HL-60 (cell line): ENCODE measurements around the gene SEH1L.

Experiments used
- DNase-seq, 2 experiments: peaks; one replicate each; pipeline ENCODE4 v3.0.0-alpha.2; 2010 to 2020; ENCODE audit warnings: low read depth in 1 of 2, low spot score in 1 of 2
- H3K27ac ChIP-seq: fragments of 250-450 bp; sonication (Bioruptor Pico); replicated peaks from 2 replicates; pipeline ENCODE4 v1.5.1; 2020; ENCODE audit warnings: mild to moderate bottlenecking, moderate library complexity
- H3K27me3 ChIP-seq: fragments of 250-450 bp; sonication (Bioruptor Pico); 2 replicates; pipeline ENCODE4 v1.5.1; 2021; ENCODE audit warnings: mild to moderate bottlenecking, moderate library complexity; ENCODE audit not compliant: insufficient read depth, poor library complexity, severe bottlenecking
- H3K4me3 ChIP-seq: replicated peaks from 2 replicates; pipeline ENCODE4 v1.5.1; 2011; ENCODE audit warnings: mild to moderate bottlenecking, control low read depth, low read length; ENCODE audit not compliant: insufficient read depth
- CTCF ChIP-seq: IDR thresholded peaks from one replicate; pipeline ENCODE4 v1.5.1; 2011; ENCODE audit warnings: low read length, control low read depth, inconsistent platforms; ENCODE audit not compliant: insufficient read depth
- GABPA ChIP-seq: IDR thresholded peaks from 2 replicates; pipeline ENCODE4 v1.6.1; 2012; ENCODE audit warnings: low read depth
- POLR2AphosphoS5 ChIP-seq: IDR thresholded peaks from 2 replicates; pipeline ENCODE4 v1.6.1; 2012; ENCODE audit warnings: low read depth
- REST ChIP-seq: IDR thresholded peaks from 2 replicates; pipeline ENCODE4 v1.6.1; 2012; ENCODE audit warnings: low read depth; ENCODE audit not compliant: insufficient replicate concordance
- SPI1 ChIP-seq: IDR thresholded peaks from 2 replicates; pipeline ENCODE4 v1.6.1; 2012; ENCODE audit warnings: low read depth, mild to moderate bottlenecking, borderline replicate concordance

The SEH1L gene

GRCh38 chr18:12939162-12939561, 8.6 kb upstream of the SEH1L start:
- no peak for DNase-seq
- H3K27me3 ChIP-seq: no peaks in the 10 kb centered on the region

GRCh38 chr18:12943215-12943614, 4.6 kb upstream of the SEH1L start:
- no peak for TF ChIP-seq GABPA
- TF ChIP-seq REST: no peak
- TF ChIP-seq SPI1: no peak
- no peak for TF ChIP-seq POLR2AphosphoS5
- no peak for TF ChIP-seq CTCF
- H3K27ac ChIP-seq: no peak overlapping the region
- H3K4me3 ChIP-seq: no peak overlapping the region
- no peak for DNase-seq
- H3K27me3 ChIP-seq: no peaks in the 10 kb centered on the region

More at GRCh38 chr18:12939162-12939561, 8.6 kb upstream of the SEH1L start:
- Histone ChIP-seq H3K4me3 (no peak overlapping the region), H3K27ac (no peak overlapping the region)
- TF ChIP-seq POLR2AphosphoS5: no peak
- TF ChIP-seq CTCF: no peak
- no peak for TF ChIP-seq REST
- no peak for TF ChIP-seq GABPA
- TF ChIP-seq SPI1: no peak

- Histone ChIP-seq H3K4me3 (no peak overlapping the region), H3K27ac (no peak overlapping the region), H3K27me3 (no peaks in the 10 kb centered on the region)
- TF ChIP-seq GABPA: no peak
- peak in 1 of 2 experiments; percentile 38 for DNase-seq
Observed at GRCh38 chr18:12944709-12945108, 3.1 kb upstream of the SEH1L start.

GRCh38 chr18:12946549-12947284, 1.1 kb upstream of the SEH1L start:
- Histone ChIP-seq H3K27ac (peak overlapping the region; percentile 80), H3K27me3 (no peaks in the 10 kb centered on the region), H3K4me3 (peak overlapping the region; percentile 92)
- peak; percentile 58 to 71 for DNase-seq
- TF ChIP-seq SPI1: peak; percentile 57
- no peak for TF ChIP-seq CTCF
